DMS153 (cell line): ENCODE data around the gene IDH3A.

Experiments
- DNase-seq: peaks from one replicate; lab custom pipeline; 2025; lab: John Stamatoyannopoulos, UW

The IDH3A gene

GRCh38 chr15:78167227-78167888, 18.2 kb downstream of the IDH3A start:
- no peak for DNase-seq

- no peak for DNase-seq
Observed at GRCh38 chr15:78168608-78169007, 19.4 kb downstream of the IDH3A start.

GRCh38 chr15:78170848-78171773, 21.9 kb downstream of the IDH3A start:
- DNase-seq: no peak

- no peak for DNase-seq
Observed at GRCh38 chr15:78171864-78172472, 22.8 kb downstream of the IDH3A start.

GRCh38 chr15:78174401-78174800, 25.2 kb downstream of the IDH3A start:
- DNase-seq: no peak

GRCh38 chr15:78175330-78175729, 26.2 kb downstream of the IDH3A start:
- no peak for DNase-seq

- no peak for DNase-seq
Observed at GRCh38 chr15:78177447-78177873, 28.3 kb downstream of the IDH3A start.

- no peak for DNase-seq
Observed at GRCh38 chr15:78178064-78178463, 28.9 kb downstream of the IDH3A start.

- DNase-seq: no peak
Observed at GRCh38 chr15:78179286-78179840, 30.2 kb downstream of the IDH3A start.

- DNase-seq: no peak
Observed at GRCh38 chr15:78179906-78180305, 30.7 kb downstream of the IDH3A start.

- DNase-seq: no peak
Observed at GRCh38 chr15:78182336-78182700, 33.2 kb downstream of the IDH3A start.

- DNase-seq: no peak
Observed at GRCh38 chr15:78182821-78183220, 33.7 kb downstream of the IDH3A start.

GRCh38 chr15:78192826-78193594, 43.8 kb downstream of the IDH3A start:
- no peak for DNase-seq

- no peak for DNase-seq
Observed at GRCh38 chr15:78193731-78194567, 44.8 kb downstream of the IDH3A start.

GRCh38 chr15:78194568-78194925, 45.4 kb downstream of the IDH3A start:
- DNase-seq: no peak

GRCh38 chr15:78195735-78196201, 46.6 kb downstream of the IDH3A start:
- no peak for DNase-seq

- DNase-seq: no peak
Observed at GRCh38 chr15:78197632-78198031, 48.5 kb downstream of the IDH3A start.

GRCh38 chr15:78200276-78200930, 51.2 kb downstream of the IDH3A start:
- DNase-seq: no peak

- DNase-seq: no peak
Observed at GRCh38 chr15:78201281-78202190, 52.4 kb downstream of the IDH3A start.
